ENCODE measurements around the gene PRDM16.

- TF ChIP-seq CTCF (conservative IDR thresholded peaks at IDR 0.05; ENCODE audit: low read depth, low read length) (no peak), RCOR1 (IDR thresholded peaks at IDR 0.05; ENCODE audit: insufficient replicate concordance, low read length) (no peak), POLR2A (IDR thresholded peaks at IDR 0.05; ENCODE audit: low read depth, low read length) (no peak), BHLHE40 (IDR thresholded peaks at IDR 0.05; ENCODE audit: low read depth, low read length) (no peak), SMC3 (IDR thresholded peaks at IDR 0.05; ENCODE audit: low read depth, low read length) (no peak), ELK1 (IDR thresholded peaks at IDR 0.05; ENCODE audit: borderline replicate concordance, low read depth, low read length) (no peak), CEBPB (IDR thresholded peaks at IDR 0.05; ENCODE audit: low read depth, low read length) (no peak), MXI1 (IDR thresholded peaks at IDR 0.05; ENCODE audit: borderline replicate concordance, low read depth, low read length) (no peak), MAFK (IDR thresholded peaks at IDR 0.05; ENCODE audit: low read depth, low read length) (no peak), RFX5 (IDR thresholded peaks at IDR 0.05; ENCODE audit: low read depth, low read length) (no peak), MAZ (IDR thresholded peaks at IDR 0.05; ENCODE audit: borderline replicate concordance, low read depth, low read length) (no peak), USF2 (IDR thresholded peaks at IDR 0.05; ENCODE audit: low read depth, low read length) (no peak), CHD1 (IDR thresholded peaks at IDR 0.05; ENCODE audit: low read depth, low read length) (no peak), RAD21 (IDR thresholded peaks at IDR 0.05; ENCODE audit: low read length) (no peak)
These were observed 213.8 kb downstream of the PRDM16 start for GRCh38 chr1:3282656-3283430.
